CMK (cell line): ENCODE measurements around the gene IDH3G.

Experiments
- DNase-seq: peaks from one replicate; pipeline ENCODE4 v3.0.0-alpha.2; 2010; ENCODE audit warnings: low read depth

The IDH3G gene

DNA sequence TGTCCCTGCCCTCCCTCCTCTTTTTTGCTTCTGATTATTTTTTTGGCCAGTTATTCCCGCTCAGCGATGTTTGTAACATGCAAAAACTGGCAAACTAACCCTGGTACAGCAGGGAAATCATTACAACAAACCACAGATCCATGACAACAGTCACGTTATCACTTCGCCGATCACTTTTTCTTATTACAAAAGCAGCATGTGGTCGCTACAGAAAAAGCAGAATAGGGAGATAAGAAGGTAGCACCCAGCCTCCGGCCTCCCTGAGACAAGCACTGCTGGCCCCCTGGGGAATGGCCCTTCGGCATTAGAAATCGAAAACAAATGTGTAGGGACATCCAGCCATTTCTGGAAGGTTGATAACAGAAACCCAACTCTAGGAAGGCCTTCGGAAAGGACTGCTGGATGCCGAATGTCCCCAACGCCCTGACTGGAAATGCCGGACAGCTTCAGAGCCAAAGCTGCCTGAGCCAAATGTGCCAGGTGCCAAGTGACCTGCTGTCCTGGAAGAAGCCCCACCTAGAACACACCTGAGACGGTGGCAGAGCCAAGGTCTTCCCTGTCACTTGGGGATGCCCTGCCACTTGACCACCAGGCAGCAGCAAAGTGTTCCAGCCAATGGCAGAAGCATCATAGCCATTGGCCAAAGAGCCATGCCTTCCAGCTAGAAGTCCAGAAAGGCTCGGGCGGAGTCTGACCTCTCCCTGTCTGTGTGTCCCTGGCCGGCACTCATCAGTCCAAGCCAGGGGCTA, 2.9 kb downstream of the IDH3G start:
- DNase-seq: no peak

DNA sequence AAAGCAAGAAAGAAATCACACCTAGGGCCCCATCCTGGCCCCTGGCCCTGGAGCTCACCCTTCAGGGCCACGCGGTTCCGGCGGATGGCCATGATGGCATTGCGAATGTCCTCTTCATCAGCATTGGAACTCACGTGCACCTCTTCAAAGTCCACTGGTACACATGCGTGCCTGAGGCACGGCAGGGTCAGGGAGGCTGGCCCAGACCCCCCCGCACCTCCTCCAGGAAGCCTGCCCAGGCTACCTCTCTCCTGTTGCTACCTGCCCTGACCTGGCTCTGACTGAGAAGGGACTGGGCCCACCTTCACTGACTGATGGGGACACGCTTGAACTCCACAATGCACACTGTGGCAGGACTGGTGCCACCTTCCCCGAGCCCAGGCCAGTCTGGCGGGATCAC, 4.5 kb downstream of the IDH3G start:
- no peak for DNase-seq

DNA sequence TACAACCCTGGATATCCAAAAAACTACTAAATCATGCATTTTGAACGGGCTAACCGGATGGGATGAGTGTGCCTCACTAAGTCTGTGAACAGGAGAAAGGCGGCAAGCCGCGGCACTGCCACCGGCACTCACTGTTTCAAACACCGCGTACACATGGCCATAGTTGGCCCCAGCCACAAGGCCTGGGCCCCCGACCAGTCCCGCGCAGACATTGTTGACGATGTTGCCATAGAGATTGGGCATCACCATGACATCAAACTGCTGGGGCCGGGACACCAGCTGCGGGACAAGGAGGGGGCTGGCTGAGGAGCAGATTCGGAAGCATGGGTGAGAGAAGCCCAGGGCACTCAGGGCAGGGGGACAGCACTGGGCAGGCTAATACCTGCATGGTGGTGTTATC, 7.5 kb downstream of the IDH3G start:
- no peak for DNase-seq

DNA sequence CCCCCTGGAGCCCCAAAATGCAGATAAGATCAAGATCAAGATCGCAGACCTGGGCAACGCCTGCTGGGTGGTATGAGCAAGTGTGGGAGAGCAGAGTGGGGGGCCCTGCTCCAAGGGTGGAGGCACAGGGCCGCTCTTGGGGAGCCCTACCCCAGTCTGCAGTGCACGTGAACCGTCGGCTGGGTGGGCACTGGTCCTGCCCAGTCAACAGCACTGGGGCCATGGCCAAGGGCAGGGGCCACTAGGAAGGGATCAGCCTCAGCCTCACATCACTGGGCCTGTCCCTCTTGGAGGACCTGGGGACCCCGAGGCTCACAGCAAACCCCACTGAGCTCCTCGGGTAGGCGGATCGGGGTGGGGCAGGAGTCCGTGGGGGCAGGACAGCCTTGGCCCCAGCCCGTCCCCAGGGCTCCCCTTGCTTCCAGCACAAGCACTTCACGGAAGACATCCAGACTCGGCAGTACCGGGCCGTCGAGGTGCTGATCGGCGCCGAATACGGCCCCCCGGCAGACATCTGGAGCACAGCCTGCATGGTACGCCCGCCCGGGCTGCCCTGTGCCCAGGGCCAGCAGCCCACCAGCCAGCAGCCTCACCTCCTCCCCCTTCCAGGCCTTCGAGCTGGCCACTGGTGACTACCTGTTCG, 9.7 kb downstream of the IDH3G start:
- no peak for DNase-seq

DNA sequence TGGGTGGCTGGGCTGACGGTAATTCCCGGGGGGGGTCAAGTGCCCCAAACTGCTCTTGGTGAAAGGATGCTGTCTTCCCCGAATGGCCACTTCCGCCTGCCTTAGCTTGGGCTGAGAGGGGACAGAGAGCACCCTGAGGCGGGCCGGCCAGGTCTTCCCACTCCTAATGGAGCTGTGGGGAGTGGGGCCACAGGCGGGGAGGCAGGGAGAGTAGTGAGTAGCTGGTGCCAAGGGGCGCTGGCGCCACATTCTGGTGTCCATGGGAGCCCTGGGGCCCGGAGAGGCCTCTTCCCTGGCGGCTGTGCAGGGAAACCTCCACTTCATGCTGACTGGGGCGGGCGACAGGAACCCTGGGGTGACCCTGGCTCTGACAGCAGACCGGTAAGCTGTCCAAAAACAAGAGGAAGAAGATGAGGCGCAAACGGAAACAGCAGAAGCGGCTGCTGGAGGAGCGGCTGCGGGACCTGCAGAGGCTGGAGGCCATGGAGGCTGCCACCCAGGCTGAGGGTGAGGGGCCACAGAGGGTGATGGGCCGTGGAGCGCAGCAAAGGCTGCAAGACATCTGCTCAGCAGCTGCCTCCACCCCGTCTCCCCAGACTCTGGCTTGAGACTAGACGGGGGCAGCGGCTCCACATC, 10.7 kb downstream of the IDH3G start:
- DNase-seq: no peak

DNA sequence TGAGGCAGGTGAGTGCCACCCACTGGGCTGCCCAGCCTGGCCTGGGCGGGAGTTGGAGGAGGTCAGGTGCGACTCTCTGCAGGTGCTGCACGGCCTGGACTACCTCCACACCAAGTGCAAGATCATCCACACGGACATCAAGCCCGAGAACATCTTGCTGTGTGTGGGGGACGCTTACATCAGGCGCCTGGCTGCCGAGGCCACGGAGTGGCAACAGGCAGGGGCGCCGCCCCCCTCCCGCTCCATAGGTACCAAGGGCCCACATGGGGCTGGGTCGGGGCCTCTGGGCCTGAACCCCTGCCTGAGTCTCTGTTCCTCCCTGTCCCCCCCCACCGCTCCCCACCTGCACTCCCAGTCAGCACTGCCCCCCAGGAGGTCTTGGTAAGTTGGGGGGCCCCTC, 11.3 kb downstream of the IDH3G start:
- no peak for DNase-seq

DNA sequence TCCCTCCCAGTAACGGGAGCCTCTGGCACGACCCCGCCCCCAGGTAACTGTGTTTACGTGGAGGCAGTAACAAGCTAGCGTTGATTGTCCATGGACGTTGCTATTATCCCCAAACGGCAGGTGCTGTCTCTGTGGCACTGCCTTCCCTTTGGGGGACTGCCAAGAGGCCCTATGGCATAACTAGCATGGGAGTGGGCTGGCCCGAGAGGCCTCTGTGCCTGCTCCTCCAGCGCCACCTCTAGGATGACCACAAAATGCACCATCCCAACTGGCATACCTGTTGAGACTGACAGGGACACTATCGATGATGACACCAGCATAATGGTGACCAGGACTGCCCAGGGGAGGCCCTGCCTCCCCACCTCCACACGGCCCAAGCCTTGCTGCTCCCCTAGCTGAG, 11.9 kb downstream of the IDH3G start:
- no peak for DNase-seq

DNA sequence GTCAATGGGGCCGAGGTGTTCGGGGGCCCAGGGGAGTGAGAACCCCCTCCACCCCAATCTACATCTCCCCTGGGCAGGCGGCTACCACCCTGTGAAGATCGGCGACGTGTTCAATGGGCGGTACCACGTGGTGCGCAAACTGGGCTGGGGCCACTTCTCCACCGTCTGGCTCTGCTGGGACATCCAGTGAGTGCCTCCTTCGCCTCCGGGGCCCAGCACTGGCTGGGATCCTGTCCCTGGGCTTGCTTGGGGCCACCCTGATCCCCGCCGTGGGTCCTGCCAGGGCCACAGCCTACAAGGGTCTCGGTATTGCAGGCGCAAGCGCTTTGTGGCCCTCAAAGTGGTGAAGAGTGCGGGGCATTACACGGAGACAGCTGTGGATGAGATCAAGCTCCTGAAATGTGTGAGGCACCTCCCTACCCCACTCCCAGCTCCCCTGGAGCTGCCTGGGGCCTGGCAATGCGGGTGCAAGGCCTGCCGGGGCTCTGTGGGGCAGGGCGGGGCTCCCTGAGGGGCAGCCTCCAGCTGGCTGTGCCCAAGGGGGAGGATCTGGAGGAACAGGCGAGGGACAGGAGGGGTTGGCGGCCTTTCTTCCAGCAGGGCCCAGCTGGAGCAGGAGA, 12.6 kb downstream of the IDH3G start:
- no peak for DNase-seq

DNA sequence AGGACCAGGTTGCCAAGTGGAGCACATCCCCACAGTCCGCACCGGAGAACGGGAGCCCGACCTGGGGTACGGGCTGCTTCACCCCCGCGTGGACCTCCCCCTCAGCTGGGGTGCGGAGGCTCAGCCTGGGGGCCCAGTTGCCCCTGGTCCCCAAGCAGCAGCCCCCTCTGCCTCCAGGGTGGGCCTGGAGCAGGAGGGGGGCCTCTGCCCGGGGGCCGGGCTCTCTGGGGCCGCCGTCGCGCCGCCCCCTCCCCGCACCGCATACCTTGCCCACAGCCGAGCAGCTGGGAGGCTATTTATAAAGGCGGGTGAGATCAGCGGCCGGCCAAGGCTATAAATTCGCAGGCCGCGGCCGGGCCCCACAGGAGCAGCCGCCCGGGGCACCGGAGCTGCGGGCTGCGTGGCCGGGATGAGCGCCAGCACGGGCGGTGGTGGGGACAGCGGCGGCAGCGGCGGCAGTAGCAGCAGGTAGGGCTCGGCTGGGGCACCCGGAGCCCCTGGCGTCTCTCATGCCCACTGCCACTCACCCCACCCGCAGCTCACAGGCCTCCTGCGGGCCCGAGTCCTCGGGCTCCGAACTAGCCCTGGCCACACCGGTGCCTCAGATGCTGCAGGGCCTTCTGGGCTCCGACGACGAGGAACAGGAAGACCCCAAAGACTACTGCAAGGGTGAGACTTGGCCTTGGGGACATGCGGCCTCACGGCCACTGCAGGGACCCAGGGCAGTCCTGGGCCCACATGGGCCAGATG, 13.3 kb downstream of the IDH3G start, which contains the start of gene SRPK3:
TSS of gene SRPK3 (plus strand) at position 364 of the 750 bp plus-strand sequence. CDS start at position 410, 46 bp downstream.
- DNase-seq: no peak

DNA sequence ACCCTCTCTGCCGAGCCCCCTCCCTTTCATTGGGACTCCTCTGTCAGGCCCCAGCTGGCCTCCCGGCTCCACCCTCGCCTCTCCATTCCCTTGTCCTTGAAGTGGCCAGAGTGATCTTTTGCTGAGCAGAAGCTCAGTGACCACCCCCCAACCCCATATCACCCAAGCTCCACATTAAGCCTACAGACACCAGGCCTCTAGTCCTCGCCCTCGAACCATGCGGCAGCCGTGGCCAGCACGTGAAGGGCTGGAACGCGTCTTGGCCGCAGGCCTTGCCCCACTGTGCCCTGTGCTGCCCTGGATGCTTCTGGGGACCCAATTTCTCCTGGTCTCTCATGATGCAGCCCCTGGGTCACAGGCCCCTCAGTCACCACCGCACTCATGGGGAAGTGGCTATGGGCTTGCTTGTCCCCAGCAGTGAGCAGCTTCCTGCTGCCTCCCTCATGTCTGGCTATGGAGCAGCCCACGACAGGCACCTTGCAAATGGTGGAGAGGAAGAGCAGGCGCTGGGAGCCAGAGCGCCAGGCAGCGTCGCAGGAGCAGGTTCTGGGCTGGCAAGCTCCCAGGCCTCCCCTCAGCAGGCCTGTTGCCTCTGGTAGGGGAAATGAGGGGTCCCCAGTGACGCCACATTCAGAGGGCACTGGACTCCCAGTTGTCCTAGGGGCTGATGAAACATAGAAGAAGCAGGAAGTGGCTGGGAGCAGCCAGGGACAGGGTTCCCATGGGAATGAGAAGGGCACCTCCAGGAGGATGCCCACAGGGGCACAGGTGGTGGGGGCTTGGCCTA, 14.1 kb downstream of the IDH3G start:
- DNase-seq: no peak

DNA sequence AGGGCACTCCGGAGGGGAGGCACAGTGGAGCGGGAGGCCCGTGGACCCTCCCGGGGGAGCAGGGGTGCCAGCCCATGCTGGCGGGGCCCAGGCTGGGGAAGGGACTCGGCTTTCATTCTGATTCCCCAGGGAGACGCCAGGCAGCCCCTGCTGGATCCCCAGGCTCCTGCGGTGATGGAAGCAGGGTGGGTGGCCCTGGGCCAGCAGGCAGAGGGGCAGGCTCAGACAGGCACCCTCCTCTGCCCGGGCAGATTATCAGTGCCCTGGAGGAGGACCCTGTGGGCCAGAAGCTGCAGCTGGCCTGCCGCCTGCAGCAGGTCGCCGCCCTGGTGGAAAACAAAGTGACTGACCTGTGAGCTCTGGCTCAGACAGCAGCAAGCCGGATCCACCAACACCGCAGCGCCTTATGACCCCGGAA, 15.5 kb downstream of the IDH3G start:
- DNase-seq: no peak

DNA sequence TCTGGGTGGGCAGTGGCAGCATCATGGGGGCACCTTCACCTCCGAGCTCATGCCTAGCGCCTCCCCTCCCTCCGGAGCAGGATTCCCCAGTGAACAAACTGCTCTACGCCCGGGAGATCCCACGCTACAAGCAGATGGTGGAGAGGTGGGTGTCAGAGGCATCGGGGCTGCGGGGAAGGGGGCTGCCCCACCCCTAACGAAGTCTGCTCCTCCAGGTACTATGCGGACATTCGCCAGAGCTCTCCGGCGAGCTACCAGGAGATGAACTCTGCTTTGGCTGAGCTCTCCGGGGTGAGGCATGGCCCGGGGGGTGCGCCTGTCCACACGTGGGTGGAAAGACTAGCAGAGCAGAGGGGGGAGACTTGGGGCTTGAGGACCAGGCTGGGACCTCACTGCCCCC, 16.0 kb downstream of the IDH3G start:
- no peak for DNase-seq

DNA sequence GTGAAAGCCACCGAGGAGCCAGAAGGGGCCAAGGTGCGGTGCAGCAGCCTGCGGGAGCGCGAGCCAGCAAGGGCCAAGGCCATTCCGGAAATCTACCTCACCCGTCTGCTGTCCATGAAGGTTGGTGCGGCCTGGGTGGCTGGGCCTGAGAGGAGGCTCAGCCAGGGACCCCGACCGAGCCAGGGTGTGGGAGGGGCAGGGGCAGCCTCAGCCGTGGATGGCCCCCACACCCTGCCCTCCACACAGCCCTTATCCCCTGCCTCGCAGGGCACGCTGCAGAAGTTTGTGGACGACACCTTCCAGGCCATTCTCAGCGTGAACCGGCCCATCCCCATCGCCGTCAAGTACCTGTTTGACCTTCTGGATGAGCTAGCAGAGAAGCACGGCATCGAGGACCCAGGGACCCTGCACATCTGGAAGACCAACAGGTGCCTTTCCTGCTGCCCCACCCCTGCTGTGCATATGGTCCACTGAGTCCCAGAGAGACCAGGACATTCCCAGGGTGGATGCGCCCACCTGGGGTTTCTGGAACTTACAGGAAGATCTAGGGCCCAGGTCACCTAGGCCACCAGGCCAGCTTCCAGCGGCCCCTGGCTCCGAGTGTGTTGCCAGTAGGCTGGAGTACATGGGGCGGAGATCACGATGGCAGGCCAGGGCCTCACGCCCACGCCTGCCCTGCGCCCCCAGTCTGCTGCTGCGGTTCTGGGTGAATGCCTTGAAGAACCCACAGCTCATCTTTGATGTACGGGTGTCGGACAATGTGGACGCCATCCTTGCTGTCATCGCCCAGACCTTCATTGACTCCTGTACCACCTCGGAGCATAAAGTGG, 16.7 kb downstream of the IDH3G start:
- no peak for DNase-seq

DNA sequence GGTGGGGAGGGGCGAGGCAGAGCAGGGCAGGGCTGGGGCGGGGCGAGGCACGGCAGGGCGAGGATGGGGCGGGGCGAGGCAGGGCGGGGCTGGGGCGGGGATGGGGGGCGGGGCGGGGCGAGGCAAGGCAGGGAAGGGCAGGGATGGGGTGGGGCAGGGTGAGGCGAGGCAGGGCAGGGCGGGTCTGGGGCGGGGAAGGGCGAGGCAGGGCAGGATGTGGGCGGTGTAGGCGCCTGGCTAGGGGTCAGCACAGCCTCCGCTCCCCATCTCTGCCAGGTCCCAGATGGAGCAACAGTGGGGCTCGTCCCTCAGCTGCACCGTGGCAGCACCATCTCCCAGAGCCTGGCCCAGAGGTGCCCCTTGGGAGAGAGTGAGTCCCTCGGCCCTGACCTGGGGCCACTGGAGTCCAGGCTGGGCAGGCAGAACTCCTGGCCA, 17.5 kb downstream of the IDH3G start:
- DNase-seq: no peak

DNA sequence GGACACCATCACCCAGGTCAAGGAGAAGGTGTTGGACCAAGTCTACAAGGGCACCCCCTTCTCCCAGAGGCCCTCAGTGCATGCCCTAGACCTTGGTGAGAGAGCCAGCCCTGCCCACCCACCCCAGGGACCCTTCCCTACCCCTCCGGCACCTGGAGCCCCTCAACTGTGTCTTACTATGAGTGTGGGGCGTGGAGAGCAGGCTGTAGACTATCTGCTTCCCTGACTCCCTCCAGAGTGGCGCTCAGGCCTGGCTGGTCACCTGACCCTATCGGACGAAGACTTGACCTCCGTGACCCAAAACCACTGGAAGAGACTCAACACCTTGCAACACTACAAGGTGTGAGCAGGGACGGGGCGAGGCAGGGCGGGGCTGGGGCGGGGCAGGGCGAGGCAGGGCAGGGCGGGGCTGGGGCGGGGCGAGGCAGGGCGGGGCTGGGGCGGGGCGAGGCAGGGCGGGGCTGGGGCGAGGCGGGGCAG, 18.0 kb downstream of the IDH3G start:
- no peak for DNase-seq

DNA sequence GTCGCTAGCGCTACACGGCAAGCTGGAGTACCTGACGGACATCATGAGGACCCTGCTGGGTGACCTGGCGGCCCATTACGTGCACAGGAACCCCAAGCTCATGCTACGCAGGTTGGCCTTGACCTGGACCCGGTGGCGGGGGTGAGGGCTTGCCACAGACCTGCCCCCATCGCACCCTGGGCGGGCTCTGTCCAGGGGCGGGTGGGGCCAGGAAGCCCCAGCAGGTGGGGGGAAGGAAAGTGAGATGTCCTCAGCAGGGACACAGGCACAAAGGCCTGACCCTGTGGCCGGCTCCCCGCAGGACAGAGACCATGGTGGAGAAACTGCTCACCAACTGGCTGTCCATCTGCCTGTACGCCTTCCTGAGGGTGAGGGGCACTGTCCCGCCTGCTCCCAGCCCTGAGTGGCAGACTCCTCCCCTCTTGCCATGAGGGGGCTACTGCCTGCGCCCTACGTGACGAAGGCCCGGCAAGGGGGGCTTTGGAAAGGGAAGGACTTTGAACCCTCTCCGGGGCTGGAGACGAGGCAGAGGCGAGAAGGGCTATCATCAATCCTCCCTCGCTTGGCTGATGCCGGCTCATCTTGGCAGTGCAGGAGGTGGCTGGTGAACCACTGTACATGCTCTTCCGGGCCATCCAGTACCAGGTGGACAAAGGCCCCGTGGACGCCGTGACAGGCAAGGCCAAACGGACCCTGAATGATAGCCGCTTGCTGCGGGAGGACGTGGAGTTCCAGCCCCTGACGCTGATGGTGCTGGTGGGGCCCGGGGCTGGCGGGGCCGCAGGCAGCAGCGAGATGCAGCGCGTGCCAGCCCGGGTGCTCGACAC, 18.7 kb downstream of the IDH3G start:
- DNase-seq: no peak

DNA sequence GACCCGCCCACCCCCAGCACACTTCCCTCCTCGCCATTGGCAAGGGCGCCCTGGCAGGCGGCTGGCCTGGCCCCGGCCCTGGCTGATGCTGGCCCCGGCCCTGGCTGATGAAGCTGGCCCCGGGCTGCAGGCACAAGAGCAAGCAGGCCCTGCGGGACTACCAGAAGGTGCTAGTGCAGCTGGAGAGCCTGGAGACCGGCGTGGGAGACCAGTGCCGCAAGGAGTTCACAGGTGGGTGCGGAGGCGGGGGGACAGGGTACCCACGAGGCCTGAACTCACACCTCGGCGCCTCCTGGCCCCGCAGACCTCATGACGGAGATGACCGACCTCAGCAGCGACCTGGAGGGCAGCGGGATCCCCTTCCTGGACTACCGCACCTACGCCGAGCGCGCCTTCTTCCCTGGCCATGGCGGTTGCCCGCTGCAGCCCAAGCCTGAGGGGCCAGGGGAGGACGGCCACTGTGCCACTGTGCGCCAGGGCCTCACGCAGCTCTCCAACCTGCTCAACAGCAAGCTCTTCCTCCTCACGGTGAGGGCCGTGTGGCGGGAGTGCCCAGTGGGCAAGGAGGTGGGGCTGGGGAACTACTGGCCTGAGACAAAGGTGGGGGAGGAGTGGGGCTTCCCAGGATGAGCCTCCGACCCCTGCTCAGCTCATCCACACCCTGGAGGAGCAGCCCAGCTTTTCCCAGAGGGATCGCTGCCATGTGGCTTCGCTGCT, 19.4 kb downstream of the IDH3G start:
- DNase-seq: no peak

DNA sequence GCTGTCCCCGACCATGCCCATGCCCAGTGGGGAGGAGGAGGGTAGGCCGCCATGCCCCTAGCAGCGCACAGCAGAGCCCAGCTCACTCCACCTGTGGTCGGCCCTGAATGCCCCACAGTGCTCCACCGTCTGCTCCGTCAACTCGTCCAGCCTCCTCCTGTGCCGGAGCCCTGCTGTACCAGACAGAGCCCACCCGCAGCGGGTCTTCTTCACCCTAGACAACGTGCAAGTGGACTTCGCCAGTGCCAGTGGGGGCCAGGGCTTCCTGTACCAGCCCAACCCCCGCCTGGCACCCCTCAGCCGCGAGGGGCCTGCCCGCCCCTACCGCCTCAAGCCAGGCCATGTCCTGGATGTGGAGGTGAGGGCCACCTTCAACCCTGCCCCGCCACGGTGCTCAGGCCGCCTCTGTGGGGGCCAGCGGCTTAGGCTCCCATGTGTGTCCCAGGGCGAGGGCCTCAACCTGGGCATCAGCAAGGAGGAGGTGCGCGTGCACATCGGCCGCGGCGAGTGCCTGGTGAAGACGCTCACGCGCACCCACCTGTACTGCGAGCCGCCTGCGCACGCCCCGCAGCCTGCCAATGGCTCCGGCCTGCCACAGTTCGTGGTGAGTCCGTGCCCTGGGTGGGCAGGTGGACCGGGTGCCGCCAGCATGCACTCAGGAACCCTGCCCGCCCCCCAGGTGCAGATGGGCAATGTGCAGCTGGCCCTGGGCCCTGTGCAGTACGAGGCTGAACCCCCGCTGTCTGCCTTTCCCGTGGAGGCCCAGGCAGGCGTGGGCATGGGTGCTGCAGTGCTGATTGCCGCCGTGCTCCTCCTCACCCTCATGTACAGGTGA, 20.2 kb downstream of the IDH3G start:
- DNase-seq: no peak
